Endothelial cell of umbilical vein (primary cell): ENCODE results near the gene KCNAB2.

Experiments
- CTCF ChIP-seq, 2 donors: IDR thresholded peaks; 1 replicate in 1 of 2; 2 replicates in 1 of 2; pipeline ENCODE4 v1.5.1; 2011; ENCODE audit warnings: low read length in 2 of 2, mild to moderate bottlenecking in 2 of 2, moderate library complexity in 2 of 2, control low read depth in 1 of 2, inconsistent platforms in 1 of 2, low read depth in 1 of 2; ENCODE audit not compliant: insufficient read depth in 1 of 2; ENCODE audit errors: extremely low read depth in 1 of 2
- MYC ChIP-seq: IDR thresholded peaks from one replicate; pipeline ENCODE4 v1.6.1; 2011; ENCODE audit warnings: mild to moderate bottlenecking, low read depth, low read length

- TF ChIP-seq CTCF (IDR thresholded peaks at IDR 0.05; ENCODE audit: extremely low read depth in 1 of 2, insufficient read depth in 1 of 2, low read depth in 1 of 2, low read length in 2 of 2): no peak
- TF ChIP-seq MYC: no peak
Observed at GRCh38 chr1:6011946-6012258, 33.8 kb upstream of the KCNAB2 start.
